NB4 (cell line): ENCODE results near the gene SEMA5A.

ENCODE experiments used
- DNase-seq: peaks from one replicate; pipeline ENCODE4 v3.0.0; 2010; ENCODE audit warnings: low read depth
- H3K4me3 ChIP-seq: one replicate; pipeline ENCODE4 v1.5.1; 2011; ENCODE audit warnings: mild to moderate bottlenecking, low read depth, low read length, moderate library complexity
- CTCF ChIP-seq: IDR thresholded peaks from one replicate; pipeline ENCODE4 v1.5.1; 2012; ENCODE audit warnings: low read depth, low read length
- MYC ChIP-seq: IDR thresholded peaks from 2 replicates; pipeline ENCODE4 v1.6.1; 2011; ENCODE audit warnings: low read depth, low read length
- POLR2A ChIP-seq: IDR thresholded peaks from 2 replicates; pipeline ENCODE4 v1.6.1; 2011; ENCODE audit warnings: mild to moderate bottlenecking; ENCODE audit not compliant: insufficient read length; ENCODE audit errors: extremely low read depth
- TF ChIP-seq, protein P1 (sequence below): IDR thresholded peaks from 2 replicates; pipeline ENCODE4 v1.6.1; 2011; ENCODE audit warnings: low read depth, low read length

SEMA5A gene

GRCh38 chr5:9046756-9047481 is 499.0 kb downstream of the SEMA5A start:
- no peak overlapping the region for H3K4me3 ChIP-seq
- DNase-seq = no peak
- TF ChIP-seq, protein P1, sequence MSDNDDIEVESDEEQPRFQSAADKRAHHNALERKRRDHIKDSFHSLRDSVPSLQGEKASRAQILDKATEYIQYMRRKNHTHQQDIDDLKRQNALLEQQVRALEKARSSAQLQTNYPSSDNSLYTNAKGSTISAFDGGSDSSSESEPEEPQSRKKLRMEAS = no peak
- no peak for TF ChIP-seq MYC
- TF ChIP-seq CTCF = no peak
- TF ChIP-seq POLR2A = no peak

GRCh38 chr5:9045946-9046345 is 499.9 kb downstream of the SEMA5A start:
- no peak for TF ChIP-seq MYC
- TF ChIP-seq, protein P1 = no peak
- no peak for TF ChIP-seq CTCF
- no peak for TF ChIP-seq POLR2A
- H3K4me3 ChIP-seq = no peak overlapping the region
- DNase-seq = no peak

GRCh38 chr5:9042241-9042640 is 503.6 kb downstream of the SEMA5A start:
- TF ChIP-seq CTCF = no peak
- no peak for TF ChIP-seq POLR2A
- no peak for TF ChIP-seq MYC
- TF ChIP-seq, protein P1 = no peak
- no peak overlapping the region for H3K4me3 ChIP-seq
- DNase-seq = no peak

GRCh38 chr5:9040475-9040874 is 505.4 kb downstream of the SEMA5A start:
- H3K4me3 ChIP-seq = no peak overlapping the region
- TF ChIP-seq, protein P1 = no peak
- TF ChIP-seq POLR2A = no peak
- TF ChIP-seq MYC = no peak
- no peak for TF ChIP-seq CTCF
- no peak for DNase-seq

GRCh38 chr5:9037048-9037447 is 508.8 kb downstream of the SEMA5A start:
- no peak for DNase-seq
- no peak overlapping the region for H3K4me3 ChIP-seq
- TF ChIP-seq MYC (no peak), POLR2A (no peak), CTCF (no peak)
- TF ChIP-seq, protein P1 = no peak

DNA sequence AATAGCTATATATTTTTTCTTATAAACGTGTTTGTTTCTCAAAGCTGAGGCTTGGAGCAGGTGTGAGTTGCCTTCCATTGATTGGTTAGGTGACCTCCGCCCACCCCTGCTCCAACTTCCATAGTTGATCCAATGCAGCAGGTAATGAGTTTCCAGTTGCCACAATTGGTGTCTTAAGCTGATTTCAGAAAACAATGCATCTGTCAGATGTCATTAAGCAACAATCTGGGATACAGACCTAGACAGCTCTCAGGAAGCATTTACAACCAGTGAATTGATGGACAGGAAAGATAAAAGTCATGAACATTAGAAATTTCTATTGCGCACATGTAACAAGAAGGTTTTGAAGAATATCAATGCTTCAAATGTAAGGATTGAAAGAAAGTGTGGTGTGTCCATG is 510.5 kb downstream of the SEMA5A start:
- DNase-seq = no peak
- TF ChIP-seq, protein P1 = no peak
- TF ChIP-seq MYC = no peak
- TF ChIP-seq CTCF = no peak
- H3K4me3 ChIP-seq = no peak overlapping the region
